Limb (tissue), 2 donors: ENCODE measurements around the gene OR51A7.
"Not testable (repeated sequence)": the region's sequence is repeated elsewhere in the genome, so short reads cannot be mapped to it uniquely, and the experiment has no call there.

Experiments used
- DNase-seq, 2 donors: peaks; one replicate each; pipeline ENCODE4 v3.0.0-alpha.2; 2016; ENCODE audit errors: extremely low spot score in 2 of 2

The OR51A7 gene, protein sequence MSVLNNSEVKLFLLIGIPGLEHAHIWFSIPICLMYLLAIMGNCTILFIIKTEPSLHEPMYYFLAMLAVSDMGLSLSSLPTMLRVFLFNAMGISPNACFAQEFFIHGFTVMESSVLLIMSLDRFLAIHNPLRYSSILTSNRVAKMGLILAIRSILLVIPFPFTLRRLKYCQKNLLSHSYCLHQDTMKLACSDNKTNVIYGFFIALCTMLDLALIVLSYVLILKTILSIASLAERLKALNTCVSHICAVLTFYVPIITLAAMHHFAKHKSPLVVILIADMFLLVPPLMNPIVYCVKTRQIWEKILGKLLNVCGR

DNA sequence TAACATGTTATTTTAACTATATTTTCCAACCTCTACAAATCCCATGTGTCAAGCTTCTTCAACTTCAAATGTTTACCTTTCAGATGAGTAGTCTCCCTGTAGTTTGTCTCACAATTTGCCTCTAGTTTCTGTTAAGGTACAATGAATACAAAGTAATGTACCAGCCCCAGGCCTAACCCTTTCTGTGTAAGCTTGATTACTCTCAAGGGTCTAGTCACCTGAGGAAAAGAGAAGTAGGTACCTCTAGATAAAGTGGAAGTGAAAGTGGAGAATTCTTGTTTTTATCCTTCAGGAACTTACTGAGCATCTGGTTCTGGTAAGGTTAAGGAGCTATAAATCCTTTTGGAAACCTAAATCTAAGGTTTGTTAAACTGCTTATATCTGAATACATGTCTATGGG, at the start of gene OR51A7:
Gene OR51A7, plus strand, starts transcription at position 300 of the 400 bp plus-strand sequence. CDS start 3,587 bp downstream, outside the sequence.
- no peak for DNase-seq

- not testable (repeated sequence) for DNase-seq
Measured at GRCh38 chr11:4854286-4854685, 49.3 kb upstream of the OR51A7 start.

- no peak for DNase-seq
Measured at GRCh38 chr11:4862447-4863236, 40.9 kb upstream of the OR51A7 start.

DNA sequence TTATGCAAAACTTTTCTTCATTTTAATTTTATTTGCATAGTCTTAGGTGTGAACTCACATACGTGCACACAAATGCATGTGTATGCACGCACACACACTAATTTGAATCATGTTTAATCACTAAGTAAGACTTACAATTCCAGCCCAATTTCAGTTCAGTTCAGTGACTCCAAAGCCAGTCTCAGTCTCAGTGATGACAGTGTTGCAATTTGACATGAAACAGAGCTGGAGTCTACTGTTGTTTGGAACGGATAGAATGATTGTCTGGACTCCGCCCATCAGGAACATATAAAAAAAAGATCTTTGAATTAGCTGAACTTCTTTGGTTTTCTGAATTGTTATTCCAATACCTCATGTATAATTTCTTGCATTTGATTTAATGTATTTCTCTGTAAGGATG, 39.7 kb upstream of the OR51A7 start:
- no peak for DNase-seq

DNA sequence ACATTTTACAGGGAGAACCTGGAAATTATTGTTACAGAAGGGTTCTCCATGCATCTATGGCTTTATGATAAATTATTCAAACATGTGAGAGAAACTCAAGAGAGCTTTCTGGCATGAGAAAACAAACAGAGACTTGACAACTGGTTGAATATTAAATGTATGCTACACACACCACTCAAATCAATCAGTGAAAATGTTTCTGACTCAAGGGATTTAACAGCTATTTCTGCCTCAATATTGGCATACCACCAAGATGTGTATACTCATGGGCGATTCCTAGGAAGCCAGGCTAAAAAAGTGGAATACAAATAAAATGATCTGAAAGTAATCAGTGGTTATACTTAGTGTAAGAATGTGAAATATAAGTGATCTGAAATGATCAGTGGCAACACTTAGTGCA, 37.7 kb upstream of the OR51A7 start:
- DNase-seq: no peak

- no peak for DNase-seq
Measured at GRCh38 chr11:4881188-4881587, 22.4 kb upstream of the OR51A7 start.

DNA sequence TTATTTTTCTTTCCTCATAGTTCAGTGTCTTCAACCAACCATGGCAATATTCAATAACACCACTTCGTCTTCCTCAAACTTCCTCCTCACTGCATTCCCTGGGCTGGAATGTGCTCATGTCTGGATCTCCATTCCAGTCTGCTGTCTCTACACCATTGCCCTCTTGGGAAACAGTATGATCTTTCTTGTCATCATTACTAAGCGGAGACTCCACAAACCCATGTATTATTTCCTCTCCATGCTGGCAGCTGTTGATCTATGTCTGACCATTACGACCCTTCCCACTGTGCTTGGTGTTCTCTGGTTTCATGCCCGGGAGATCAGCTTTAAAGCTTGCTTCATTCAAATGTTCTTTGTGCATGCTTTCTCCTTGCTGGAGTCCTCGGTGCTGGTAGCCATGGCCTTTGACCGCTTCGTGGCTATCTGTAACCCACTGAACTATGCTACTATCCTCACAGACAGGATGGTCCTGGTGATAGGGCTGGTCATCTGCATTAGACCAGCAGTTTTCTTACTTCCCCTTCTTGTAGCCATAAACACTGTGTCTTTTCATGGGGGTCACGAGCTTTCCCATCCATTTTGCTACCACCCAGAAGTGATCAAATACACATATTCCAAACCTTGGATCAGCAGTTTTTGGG, 21.6 kb upstream of the OR51A7 start, which contains the start of gene OR51T1:
Gene OR51T1, plus strand, starts transcription at position 41 of the 641 bp plus-strand sequence. Its CDS starts 0 bp downstream, at position 41.
- peak in 1 of 2 donors; percentile 20 for DNase-seq

GRCh38 chr11:4882543-4882942, 21.0 kb upstream of the OR51A7 start:
- no peak for DNase-seq

- DNase-seq: peak in 1 of 2 donors; percentile 44
Measured at GRCh38 chr11:4884361-4884760, 19.2 kb upstream of the OR51A7 start.

GRCh38 chr11:4886186-4886585, 17.4 kb upstream of the OR51A7 start:
- DNase-seq: no peak

DNA sequence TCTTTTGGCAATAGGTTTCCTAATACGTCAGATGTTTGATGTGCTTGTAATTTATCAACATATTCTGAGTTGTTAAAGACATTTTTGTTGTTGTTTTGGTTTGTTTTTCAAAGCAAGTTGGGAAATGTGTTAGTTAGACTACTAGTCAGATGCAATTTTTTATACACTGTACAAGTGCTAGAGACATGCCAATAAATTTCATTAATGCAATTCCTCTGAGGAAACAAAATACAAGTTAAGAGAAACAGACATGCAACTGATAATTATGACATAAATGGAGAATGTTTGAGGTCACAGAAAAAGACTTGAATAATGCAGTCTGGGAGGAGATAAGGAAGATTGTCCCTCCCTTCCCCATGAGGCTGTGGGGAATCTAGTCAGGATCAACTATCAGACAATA, 16.0 kb upstream of the OR51A7 start:
- DNase-seq: no peak

DNA sequence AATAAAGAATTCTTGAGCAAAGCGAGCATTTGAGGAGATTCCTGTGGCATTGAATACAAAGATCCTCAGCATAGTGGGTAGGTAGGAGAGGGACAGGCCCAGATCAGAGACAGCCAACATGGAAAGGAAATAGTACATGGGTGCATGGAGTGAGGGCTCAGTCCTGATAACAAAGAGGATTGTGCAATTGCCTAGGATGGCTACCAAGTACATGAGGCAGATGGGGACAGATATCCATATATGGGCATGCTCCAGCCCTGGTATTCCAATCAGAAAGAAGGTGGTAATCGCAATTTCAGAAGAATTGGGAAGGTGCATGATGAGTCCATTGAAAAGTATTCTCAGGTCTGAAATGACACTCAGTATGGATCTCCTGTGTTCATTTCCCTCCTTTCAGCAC, 13.3 kb upstream of the OR51A7 start:
- no peak for DNase-seq

GRCh38 chr11:4891996-4892640, 11.5 kb upstream of the OR51A7 start:
- peak in 1 of 2 donors; percentile 19 for DNase-seq

- no peak for DNase-seq
Measured at GRCh38 chr11:4916581-4916980, 13.0 kb downstream of the OR51A7 start.

GRCh38 chr11:4919250-4919649, 15.7 kb downstream of the OR51A7 start, which contains the start of gene OR51G2:
OR51G2 (minus strand) TSS chr11:4919350; CDS start chr11:4915663, 3,687 bp downstream.
- DNase-seq: no peak

DNA sequence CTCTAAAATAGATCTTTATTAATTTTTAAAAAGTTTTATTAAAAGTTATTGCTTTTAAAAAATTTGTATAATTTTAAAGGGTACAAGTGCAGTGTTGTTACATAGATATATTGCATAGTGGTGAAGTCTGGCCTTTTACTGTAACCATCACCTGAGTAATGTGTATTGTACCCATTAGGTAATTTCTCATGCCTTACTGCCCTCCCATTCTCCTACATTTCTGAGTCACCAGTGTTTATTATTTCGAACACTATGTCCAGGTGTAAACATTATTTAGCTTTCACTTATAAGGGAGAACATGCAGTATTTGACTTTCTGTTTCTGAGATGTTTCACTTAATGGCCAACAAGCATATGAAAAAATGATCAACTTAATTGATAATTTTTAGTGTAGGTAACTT, 18.2 kb downstream of the OR51A7 start:
- DNase-seq: no peak

DNA sequence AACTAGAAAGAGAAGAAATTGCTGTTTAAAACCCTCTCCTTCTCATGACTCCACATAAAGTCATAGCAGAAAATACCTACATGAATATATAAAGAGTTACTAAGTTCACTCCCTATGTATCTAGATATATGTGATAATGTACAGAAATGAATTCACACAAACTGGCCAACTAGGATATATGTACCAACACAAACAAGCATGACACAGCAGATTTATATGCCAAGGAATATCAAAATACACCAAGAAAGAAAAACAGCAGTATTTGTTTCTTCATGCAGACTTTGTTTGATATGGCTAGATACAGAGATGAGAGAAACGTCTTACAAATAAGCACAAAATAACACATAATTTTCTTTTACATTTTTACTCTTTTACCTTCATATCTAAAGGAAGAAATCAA, 18.7 kb downstream of the OR51A7 start:
- DNase-seq: no peak

DNA sequence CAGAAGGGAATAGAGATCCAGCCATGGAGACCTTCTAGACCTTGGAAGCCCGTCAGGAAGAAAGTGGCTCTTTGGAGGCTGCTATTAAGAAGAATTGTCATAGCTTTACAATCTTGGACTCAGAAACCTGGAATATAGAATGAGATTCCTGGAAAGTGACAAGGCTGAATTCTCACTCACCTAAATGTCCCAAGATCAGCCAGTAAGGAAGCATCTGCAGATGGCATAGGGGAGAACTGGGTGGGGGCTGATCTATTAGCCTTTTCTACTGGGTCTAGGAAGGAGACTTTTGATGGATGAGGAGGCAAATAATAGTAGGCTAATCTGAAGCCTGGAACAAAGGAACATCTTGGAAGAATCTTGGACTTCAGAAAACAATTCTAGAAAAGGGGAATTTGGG, 20.7 kb downstream of the OR51A7 start, which contains the start of gene OR51G1:
Gene OR51G1, minus strand, starts transcription at position 101 of the 400 bp plus-strand sequence. Its CDS starts 0 bp downstream, at position 101.
- DNase-seq: no peak

- DNase-seq: no peak
Measured at GRCh38 chr11:4926608-4927007, 23.0 kb downstream of the OR51A7 start.

GRCh38 chr11:4932751-4933150, 29.2 kb downstream of the OR51A7 start:
- no peak for DNase-seq

DNA sequence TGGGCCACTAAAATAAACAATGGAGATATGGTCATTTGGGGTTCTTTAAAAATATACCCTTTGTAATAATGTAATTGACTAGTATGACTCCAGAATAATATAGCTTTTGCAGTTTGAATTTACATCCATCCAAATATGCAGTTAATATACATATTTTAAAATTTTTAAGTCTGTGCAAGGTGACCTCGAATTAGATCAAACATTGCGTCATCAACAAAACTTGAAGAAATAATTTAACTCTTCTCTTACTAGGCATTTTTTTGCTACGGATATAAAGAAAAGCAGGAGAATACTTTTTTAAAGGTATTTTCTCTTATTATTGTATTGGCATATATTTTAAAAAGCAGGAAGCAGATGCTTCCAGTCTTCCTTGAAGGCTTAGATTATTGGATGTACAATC, 33.2 kb downstream of the OR51A7 start:
- no peak for DNase-seq
